Right atrium auricular region (tissue), 2 donors: Measurements from ENCODE around the gene HOXA3. TPM values are rescaled to one million over a fixed set of nuclear protein-coding genes. Genes with fewer than 3 reads are reported as not detected.

ENCODE experiments used
- DNase-seq: peaks from one replicate; pipeline ENCODE4 v3.0.0-alpha.2; 2019; ENCODE audit warnings: low spot score
- H3K27ac ChIP-seq, 2 donors: fragments of 200-600 bp; sonication (generic); 1 replicate in 1 of 2; 2 replicates in 1 of 2; pipeline ENCODE4 v1.5.1; 2016 to 2019
- H3K27me3 ChIP-seq, 2 donors: fragments of 200-600 bp; sonication (generic); one replicate each; pipeline versions ENCODE4 v1.5.1 to v1.6.0; 2017 to 2019
- H3K36me3 ChIP-seq: fragments of 200-600 bp; sonication (generic); one replicate; pipeline ENCODE4 v1.5.1; 2016
- H3K4me1 ChIP-seq, 2 donors: fragments of 200-600 bp; sonication (generic); one replicate each; pipeline versions ENCODE4 v1.5.1 to v1.6.0; 2017 to 2019
- H3K4me3 ChIP-seq, 2 donors: fragments of 200-600 bp; sonication (generic); 1 replicate in 1 of 2; 2 replicates in 1 of 2; pipeline ENCODE4 v1.5.1; 2017 to 2019; ENCODE audit warnings: mild to moderate bottlenecking in 1 of 2, moderate library complexity in 1 of 2
- H3K9me3 ChIP-seq, 2 donors: fragments of 200-600 bp; sonication (generic); one replicate each; pipeline ENCODE4 v1.5.1; 2019
- total RNA-seq, 2 donors: library from RNA; depleted of rRNA; stranded (reverse); fragments of >200 nt; gene quantifications; one replicate each; pipeline ENCODE4 v1.1.0, GENCODE V29; 2016
- TF ChIP-seq, protein P1 (sequence below), 2 donors: fragments of 200-600 bp; sonication (generic); IDR thresholded peaks; one replicate each; pipeline ENCODE4 v1.5.1; 2019; ENCODE audit warnings: antibody characterized with exemption in 2 of 2

HOXA3 gene
- total RNA-seq, 2 donors from 2014 or later: 0.28 to 0.30 TPM

DNA sequence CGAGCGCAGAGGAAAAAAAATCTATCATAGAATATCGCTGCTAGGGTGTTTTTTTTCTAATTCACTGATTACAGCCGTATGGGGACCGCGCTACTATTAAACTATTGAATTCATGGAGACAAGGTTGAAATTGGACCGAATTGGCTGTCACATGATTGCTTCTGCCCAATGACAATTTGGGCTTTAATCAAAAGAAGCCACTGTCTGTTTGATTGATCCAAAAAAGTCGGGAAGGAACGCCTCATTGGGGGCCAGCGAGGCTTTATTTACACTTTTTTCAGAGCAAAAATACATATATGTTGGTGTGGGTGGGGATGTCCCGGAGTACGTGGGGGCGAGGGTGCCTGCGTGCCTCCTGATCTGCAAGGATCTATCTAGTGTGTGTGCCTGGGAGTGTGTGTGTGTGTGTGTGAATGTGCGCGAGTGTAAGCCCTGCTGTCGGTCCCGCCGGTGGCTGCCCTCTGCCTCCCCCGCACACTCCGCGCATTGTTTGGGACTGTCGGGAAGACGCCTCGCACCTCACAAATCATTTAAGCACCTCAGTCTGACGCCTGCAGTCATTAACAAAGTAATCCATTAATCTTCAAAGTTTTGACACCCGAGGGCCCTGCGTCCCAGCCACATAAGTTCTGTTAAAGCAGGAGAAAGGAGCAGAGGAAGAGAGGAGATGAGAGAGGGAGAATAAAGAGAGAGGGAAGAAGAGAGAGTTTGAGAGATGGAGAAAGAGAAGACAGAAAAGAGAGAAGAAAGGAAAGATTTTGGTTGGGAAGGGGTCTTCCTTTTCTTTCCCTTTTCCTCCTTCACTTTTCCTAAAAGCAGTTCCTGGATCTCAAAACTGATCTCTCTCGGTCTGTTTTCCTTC, 49.6 kb downstream of the HOXA3 start, which contains the start of gene HOXA2:
Gene HOXA2, minus strand, starts transcription at position 103 of the 862 bp plus-strand sequence. CDS start 183 bp downstream, outside the sequence.
- DNase-seq: no peak
- peak within 1 kb of the TSS; percentile 19 to 32 for H3K4me3 ChIP-seq
- H3K4me1 ChIP-seq: peaks cover 0 to 38% of the 10 kb centered on the region in 2 donors
- peak within 1 kb of the TSS; percentile 39 to 55 for H3K27ac ChIP-seq
- peaks cover 30 to 69% of the 10 kb centered on the region in 2 donors for H3K27me3 ChIP-seq
- TF ChIP-seq, protein P1, sequence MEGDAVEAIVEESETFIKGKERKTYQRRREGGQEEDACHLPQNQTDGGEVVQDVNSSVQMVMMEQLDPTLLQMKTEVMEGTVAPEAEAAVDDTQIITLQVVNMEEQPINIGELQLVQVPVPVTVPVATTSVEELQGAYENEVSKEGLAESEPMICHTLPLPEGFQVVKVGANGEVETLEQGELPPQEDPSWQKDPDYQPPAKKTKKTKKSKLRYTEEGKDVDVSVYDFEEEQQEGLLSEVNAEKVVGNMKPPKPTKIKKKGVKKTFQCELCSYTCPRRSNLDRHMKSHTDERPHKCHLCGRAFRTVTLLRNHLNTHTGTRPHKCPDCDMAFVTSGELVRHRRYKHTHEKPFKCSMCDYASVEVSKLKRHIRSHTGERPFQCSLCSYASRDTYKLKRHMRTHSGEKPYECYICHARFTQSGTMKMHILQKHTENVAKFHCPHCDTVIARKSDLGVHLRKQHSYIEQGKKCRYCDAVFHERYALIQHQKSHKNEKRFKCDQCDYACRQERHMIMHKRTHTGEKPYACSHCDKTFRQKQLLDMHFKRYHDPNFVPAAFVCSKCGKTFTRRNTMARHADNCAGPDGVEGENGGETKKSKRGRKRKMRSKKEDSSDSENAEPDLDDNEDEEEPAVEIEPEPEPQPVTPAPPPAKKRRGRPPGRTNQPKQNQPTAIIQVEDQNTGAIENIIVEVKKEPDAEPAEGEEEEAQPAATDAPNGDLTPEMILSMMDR (IDR thresholded peaks at IDR 0.05): no peak
- no peaks in the 10 kb centered on the region for H3K9me3 ChIP-seq
- no peaks in the 10 kb centered on the region for H3K36me3 ChIP-seq

DNA sequence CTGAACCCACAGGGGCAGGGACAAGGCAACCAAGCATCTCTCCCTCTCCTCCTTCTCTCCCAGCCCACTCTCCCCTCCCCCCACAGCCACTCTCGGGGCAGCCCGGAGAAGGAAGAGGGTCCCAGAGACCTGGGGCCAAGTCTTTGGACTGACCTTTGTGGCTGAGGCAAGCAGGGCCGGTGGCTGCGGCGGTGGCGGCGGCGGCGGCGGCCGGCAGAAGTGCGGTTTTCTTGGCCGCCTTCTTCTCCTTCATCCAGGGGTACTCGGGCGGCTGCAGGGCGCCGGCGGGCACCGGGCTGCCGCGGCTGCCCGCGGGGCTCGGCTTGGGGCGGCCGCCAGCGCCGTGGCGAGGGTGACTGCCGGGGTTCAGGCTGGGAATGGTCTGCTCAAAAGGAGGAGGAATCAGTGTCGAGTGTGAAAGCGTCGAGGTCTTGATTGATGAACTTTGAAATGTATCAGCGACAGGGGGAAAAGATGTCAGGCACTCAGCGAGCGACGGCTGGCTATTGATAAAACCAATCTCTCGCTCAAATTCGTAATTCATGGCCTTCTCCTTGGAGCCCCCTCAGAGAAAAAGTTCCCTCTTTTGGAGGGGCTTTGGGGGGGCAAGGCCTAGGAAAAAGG, 50.3 kb downstream of the HOXA3 start:
- TF ChIP-seq, protein P1 (IDR thresholded peaks at IDR 0.05): no peak
- Histone ChIP-seq H3K36me3 (no peaks in the 10 kb centered on the region), H3K27ac (peak overlapping the region in 1 of 2 donors; percentile 42), H3K4me3 (peak overlapping the region; percentile 1 to 32), H3K9me3 (no peaks in the 10 kb centered on the region), H3K4me1 (peaks cover 0 to 40% of the 10 kb centered on the region in 2 donors), H3K27me3 (peaks cover 37 to 72% of the 10 kb centered on the region in 2 donors)
- no peak for DNase-seq

DNA sequence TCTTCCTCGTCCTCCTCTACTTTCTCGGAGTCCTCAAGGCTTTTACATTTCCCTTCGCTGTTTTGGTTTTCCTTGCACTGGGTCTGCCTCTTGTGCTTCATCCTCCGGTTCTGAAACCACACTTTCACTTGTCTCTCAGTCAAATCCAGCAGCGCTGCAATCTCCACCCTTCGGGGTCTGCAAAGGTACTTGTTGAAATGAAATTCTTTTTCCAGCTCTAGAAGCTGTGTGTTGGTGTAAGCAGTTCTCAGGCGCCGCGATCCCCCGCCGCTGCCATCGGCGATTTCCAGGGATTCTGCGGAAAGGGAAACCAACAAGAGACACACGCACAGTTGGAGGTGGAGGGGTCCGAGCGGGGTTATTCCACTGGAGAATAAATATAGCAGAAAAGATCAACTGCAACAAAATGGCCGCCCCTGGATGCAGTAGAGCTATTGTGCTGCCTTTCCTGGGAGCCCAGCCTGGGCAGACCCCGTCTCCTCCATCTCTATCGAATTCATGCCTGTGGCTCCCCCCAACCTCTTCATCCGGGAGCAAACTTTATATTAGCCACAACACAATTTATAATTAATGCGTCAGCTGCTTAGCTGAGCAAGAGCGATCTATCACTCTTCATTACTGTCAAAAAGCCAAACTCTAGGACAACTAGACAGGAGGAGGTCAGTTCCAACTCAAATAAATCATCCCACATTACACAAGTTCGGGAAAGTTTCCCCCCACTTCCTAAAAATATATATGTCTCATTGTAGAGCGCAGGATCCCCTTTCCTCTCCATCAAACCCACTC, 51.0 kb downstream of the HOXA3 start:
- Histone ChIP-seq H3K9me3 (no peaks in the 10 kb centered on the region), H3K27ac (peak overlapping the region in 1 of 2 donors; percentile 33), H3K27me3 (peaks cover 37 to 70% of the 10 kb centered on the region in 2 donors), H3K4me3 (peak overlapping the region in 1 of 2 donors; percentile 32), H3K36me3 (no peaks in the 10 kb centered on the region), H3K4me1 (peaks cover 0 to 42% of the 10 kb centered on the region in 2 donors)
- DNase-seq: no peak
- TF ChIP-seq, protein P1 (IDR thresholded peaks at IDR 0.05): no peak

DNA sequence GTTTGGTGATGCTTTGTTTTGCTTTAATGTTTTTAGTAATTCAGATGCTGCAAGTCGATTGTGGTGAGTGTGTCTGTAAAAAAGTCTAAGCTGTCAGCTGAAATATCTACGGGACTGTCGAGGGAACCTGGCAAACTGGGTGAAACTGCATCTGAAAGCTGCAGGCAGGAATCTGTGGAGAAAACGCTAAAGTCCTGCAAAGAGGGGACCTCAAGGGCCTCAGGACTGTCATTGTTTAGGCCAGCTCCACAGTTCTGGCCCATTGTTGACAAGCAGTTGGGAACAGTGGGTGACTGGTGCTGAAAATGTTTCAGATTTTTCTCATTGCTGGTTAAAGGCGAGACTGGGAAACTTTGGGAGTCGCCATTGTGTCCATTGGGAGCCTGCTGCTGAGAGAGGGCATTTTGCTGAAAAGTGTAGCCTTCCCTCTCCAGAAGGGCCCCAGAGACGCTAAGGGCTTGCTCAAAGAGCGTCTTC, 51.7 kb downstream of the HOXA3 start:
- peak overlapping the region in 1 of 2 donors; percentile 33 for H3K27ac ChIP-seq
- H3K4me3 ChIP-seq: peak overlapping the region in 1 of 2 donors; percentile 32
- H3K9me3 ChIP-seq: no peaks in the 10 kb centered on the region
- peaks cover 0 to 48% of the 10 kb centered on the region in 2 donors for H3K4me1 ChIP-seq
- no peaks in the 10 kb centered on the region for H3K36me3 ChIP-seq
- TF ChIP-seq, protein P1 (IDR thresholded peaks at IDR 0.05): no peak
- H3K27me3 ChIP-seq: peaks cover 37 to 67% of the 10 kb centered on the region in 2 donors
- DNase-seq: no peak
